H1 (cell line): ENCODE results near the gene CEP89. TPM values are rescaled to one million over a fixed set of nuclear protein-coding genes. Genes with fewer than 3 reads are reported as not detected.
A peak's percentile ranks its signal among the peaks of the same experiment; 100 is the strongest.

Experiments
- CTCF ChIA-PET: fragments of 300-600 bp; sonication (Branson Sonifier 250); formaldehyde crosslinking; loops from one replicate; lab custom pipeline; 2021; ENCODE audit not compliant: partially characterized antibody; lab: Charles Lee
- POLR2A ChIA-PET: fragments of 300-600 bp; sonication (Branson Sonifier 250); formaldehyde crosslinking; loops from one replicate; lab custom pipeline; 2021; ENCODE audit warnings: inconsistent platforms; ENCODE audit not compliant: partially characterized antibody; lab: Charles Lee
- DNase-seq, 2 experiments: peaks; one replicate each; pipeline versions ENCODE4 v3.0.0 to v3.0.0-alpha.2; 2010 to 2022; ENCODE audit warnings: low spot score in 2 of 2, low read depth in 1 of 2, mixed read lengths in 1 of 2
- FAIRE-seq: peaks from 2 replicates; lab custom pipeline; 2011; peaks lifted over from hg19 to GRCh38; lab: Jason Lieb, UNC
- H2AFZ ChIP-seq: 2 replicates; pipeline ENCODE4 v1.8.1; 2012; ENCODE audit warnings: low read length, inconsistent platforms
- H2AK5ac ChIP-seq: 2 replicates; pipeline ENCODE4 v1.6.1; 2013; ENCODE audit warnings: low read depth, low read length
- H2BK120ac ChIP-seq: replicated peaks from 2 replicates; pipeline ENCODE3; 2013; ENCODE audit warnings: low read depth, low read length, inconsistent platforms
- H2BK12ac ChIP-seq: 2 replicates; pipeline ENCODE4 v1.6.1; 2013; ENCODE audit warnings: low read depth, low read length
- H2BK15ac ChIP-seq: 2 replicates; pipeline ENCODE4 v1.6.1; 2013; ENCODE audit warnings: low read length
- H2BK20ac ChIP-seq: 2 replicates; pipeline ENCODE4 v1.6.1; 2013; ENCODE audit warnings: low read length
- H2BK5ac ChIP-seq: 2 replicates; pipeline ENCODE4 v1.6.1; 2013; ENCODE audit warnings: low read depth, low read length
- H3K14ac ChIP-seq: 2 replicates; pipeline ENCODE4 v1.6.1; 2013; ENCODE audit warnings: inconsistent platforms; ENCODE audit not compliant: insufficient read length
- H3K18ac ChIP-seq: 2 replicates; pipeline ENCODE4 v1.6.1; 2013; ENCODE audit warnings: low read length; ENCODE audit errors: extremely low read depth
- H3K23ac ChIP-seq: 2 replicates; pipeline ENCODE4 v1.6.1; 2013; ENCODE audit warnings: inconsistent platforms; ENCODE audit not compliant: insufficient read length
- H3K23me2 ChIP-seq: 2 replicates; pipeline ENCODE4 v1.6.1; 2013; ENCODE audit warnings: low read depth, low read length
- H3K27ac ChIP-seq: 2 replicates; pipeline ENCODE4 v1.6.1; 2011; ENCODE audit warnings: low read depth, low read length, inconsistent platforms
- H3K27me3 ChIP-seq, 4 experiments: replicated peaks in 1 of 4; 1 replicate in 1 of 4; 2 replicates in 3 of 4; pipeline versions ENCODE4 v1.6.1 to v1.8.1; 2011 to 2013; ENCODE audit warnings: low read length in 3 of 4, mild to moderate bottlenecking in 3 of 4, inconsistent platforms in 2 of 4, mixed read lengths in 2 of 4, moderate library complexity in 1 of 4; ENCODE audit not compliant: control insufficient read depth in 3 of 4, insufficient read depth in 3 of 4; ENCODE audit errors: extremely low read depth in 1 of 4
- H3K36me3 ChIP-seq, 4 experiments: 2 replicates each; pipeline versions ENCODE4 v1.6.1 to v1.8.1; 2011 to 2013; ENCODE audit warnings: mild to moderate bottlenecking in 4 of 4, low read length in 3 of 4, moderate library complexity in 2 of 4, control low read depth in 1 of 4, inconsistent platforms in 1 of 4; ENCODE audit not compliant: insufficient read depth in 4 of 4, control insufficient read depth in 2 of 4
- H3K4ac ChIP-seq: replicated peaks from 2 replicates; pipeline ENCODE3; 2013; ENCODE audit warnings: low read length, low read depth, mixed read lengths, inconsistent platforms; ENCODE audit not compliant: insufficient read length
- H3K4me1 ChIP-seq, 4 experiments: replicated peaks in 1 of 4; 1 replicate in 1 of 4; 2 replicates in 3 of 4; pipeline versions ENCODE4 v1.6.1 to v1.8.1; 2011 to 2013; ENCODE audit warnings: low read length in 3 of 4, inconsistent platforms in 2 of 4, mixed read lengths in 1 of 4; ENCODE audit not compliant: insufficient read depth in 4 of 4, control insufficient read depth in 3 of 4
- H3K4me2 ChIP-seq, 2 experiments: 2 replicates each; pipeline versions ENCODE4 v1.6.1 to v1.8.1; 2011 to 2013; ENCODE audit warnings: low read depth in 2 of 2, low read length in 2 of 2, control low read depth in 1 of 2, inconsistent platforms in 1 of 2, mild to moderate bottlenecking in 1 of 2; ENCODE audit not compliant: insufficient read depth in 1 of 2
- H3K4me3 ChIP-seq, 4 experiments: fragments of 200-600, 300-600 bp in 1 of 4; sonication (generic), shearing (Covaris generic), sonication (Bioruptor Twin) in 1 of 4; 2 replicates each; pipeline versions ENCODE4 v1.5.1 to v1.8.1; 2011 to 2016; ENCODE audit warnings: low read length in 4 of 4, low read depth in 3 of 4, control low read depth in 2 of 4, inconsistent platforms in 2 of 4, mild to moderate bottlenecking in 2 of 4, mixed read lengths in 1 of 4, moderate library complexity in 1 of 4; ENCODE audit not compliant: insufficient read depth in 2 of 4; ENCODE audit errors: extremely low read depth in 1 of 4
- H3K56ac ChIP-seq: replicated peaks from 2 replicates; pipeline ENCODE3; 2013; ENCODE audit warnings: low read depth, mild to moderate bottlenecking, mixed read lengths, low read length, inconsistent platforms; ENCODE audit not compliant: insufficient read length
- H3K79me1 ChIP-seq: 2 replicates; pipeline ENCODE4 v1.6.1; 2013; ENCODE audit warnings: low read depth, low read length, control low read depth
- H3K79me2 ChIP-seq, 2 experiments: 2 replicates each; pipeline versions ENCODE4 v1.6.1 to v1.8.1; 2012 to 2013; ENCODE audit warnings: low read length in 2 of 2, mild to moderate bottlenecking in 2 of 2, inconsistent platforms in 1 of 2; ENCODE audit not compliant: insufficient read depth in 2 of 2, control insufficient read depth in 1 of 2
- H3K9ac ChIP-seq, 4 experiments: replicated peaks in 1 of 4; 1 replicate in 1 of 4; 2 replicates in 3 of 4; pipeline versions ENCODE4 v1.6.1 to v1.8.1; 2011 to 2013; ENCODE audit warnings: low read depth in 3 of 4, low read length in 3 of 4, control low read depth in 2 of 4, mild to moderate bottlenecking in 2 of 4, moderate library complexity in 2 of 4, inconsistent platforms in 1 of 4; ENCODE audit errors: extremely low read depth in 1 of 4
- H3K9me3 ChIP-seq, 2 experiments: 2 replicates each; pipeline versions ENCODE4 v1.6.1 to v1.8.1; 2012 to 2013; ENCODE audit warnings: mild to moderate bottlenecking in 2 of 2, moderate library complexity in 2 of 2, control low read depth in 1 of 2, inconsistent platforms in 1 of 2, low read depth in 1 of 2, low read length in 1 of 2, mixed read lengths in 1 of 2; ENCODE audit not compliant: insufficient read depth in 2 of 2
- H4K20me1 ChIP-seq, 2 experiments: replicated peaks in 1 of 2; 2 replicates each; pipeline versions ENCODE3 to v1.8.1; 2011 to 2013; ENCODE audit warnings: inconsistent platforms in 2 of 2, low read length in 2 of 2, mild to moderate bottlenecking in 1 of 2; ENCODE audit not compliant: insufficient read depth in 2 of 2, control insufficient read depth in 1 of 2
- H4K5ac ChIP-seq: 2 replicates; pipeline ENCODE4 v1.6.1; 2013; ENCODE audit warnings: low read length, low read depth, mixed read lengths, inconsistent platforms; ENCODE audit not compliant: insufficient read length
- H4K8ac ChIP-seq: 2 replicates; pipeline ENCODE4 v1.8.0; 2013; ENCODE audit warnings: mild to moderate bottlenecking, moderate library complexity, low read length, inconsistent platforms; ENCODE audit not compliant: insufficient read depth; ENCODE audit errors: extremely low read depth
- H4K91ac ChIP-seq: replicated peaks from 2 replicates; pipeline ENCODE3; 2013; ENCODE audit warnings: low read length, mixed read lengths, inconsistent platforms; ENCODE audit not compliant: insufficient read length
- BCL11A ChIP-seq, 2 experiments: IDR thresholded peaks; one replicate each; pipeline ENCODE4 v1.6.1; 2011; ENCODE audit warnings: low read depth in 2 of 2, low read length in 2 of 2, mild to moderate bottlenecking in 2 of 2
- CBX5 ChIP-seq: fragments of 300-800, 300-1000 bp; sonication (generic); IDR thresholded peaks from 2 replicates; pipeline ENCODE4 v1.7.1; 2016; ENCODE audit warnings: antibody characterized with exemption, low read length, low read depth
- EP300 ChIP-seq, 2 experiments: IDR thresholded peaks; 1 replicate in 1 of 2; 2 replicates in 1 of 2; pipeline ENCODE4 v1.6.1; 2011 to 2012; ENCODE audit warnings: low read depth in 2 of 2, low read length in 2 of 2, mild to moderate bottlenecking in 2 of 2, borderline replicate concordance in 1 of 2, inconsistent platforms in 1 of 2, moderate library complexity in 1 of 2
- JUND ChIP-seq: IDR thresholded peaks from 2 replicates; pipeline ENCODE4 v1.6.1; 2011; ENCODE audit warnings: mild to moderate bottlenecking, improper control_type of control experiment, low read length
- MAX ChIP-seq: IDR thresholded peaks from 2 replicates; pipeline ENCODE4 v1.6.1; 2012; ENCODE audit warnings: inconsistent platforms
- NANOG ChIP-seq: IDR thresholded peaks from 2 replicates; pipeline ENCODE4 v1.6.1; 2011; ENCODE audit warnings: low read length, low read depth, mild to moderate bottlenecking, inconsistent platforms; ENCODE audit not compliant: insufficient read depth, poor library complexity, severe bottlenecking
- SP2 ChIP-seq: IDR thresholded peaks from 2 replicates; pipeline ENCODE4 v1.6.1; 2012; ENCODE audit warnings: mild to moderate bottlenecking, low read length, inconsistent platforms
- SP4 ChIP-seq: IDR thresholded peaks from 2 replicates; pipeline ENCODE4 v1.6.1; 2012; ENCODE audit warnings: low read length, inconsistent platforms
- WGBS, 2 experiments: shearing (Covaris generic) in 1 of 2; methylation state at CpG; one replicate each; pipeline versions ENCODE4 v1.1.6 to v1.1.7; 2013 to 2015; ENCODE audit warnings: low lambda C conversion rate in 2 of 2, mixed read lengths in 2 of 2, inconsistent platforms in 1 of 2, low coverage in 1 of 2, missing lambda C conversion rate in 1 of 2; ENCODE audit not compliant: insufficient replicate concordance in 2 of 2, insufficient coverage in 1 of 2, insufficient read length in 1 of 2; ENCODE audit errors: extremely low coverage in 1 of 2, missing lambda C conversion rate in 1 of 2; 5-methylcytosine and 5-hydroxymethylcytosine counted together
- polyA plus RNA-seq, 7 experiments: library from polyadenylated mRNA; depleted of rRNA in 3 of 7; stranded (reverse) in 5 of 7; unstranded in 2 of 7; fragments of >200 nt in 5 of 7; fragments of 200-250 nt in 2 of 7; gene quantifications; 1 replicate in 5 of 7; 2 replicates in 1 of 7; 4 replicates in 1 of 7; pipeline versions ENCODE4 v1.2.1 to v1.2.3, GENCODE V29; 2011 to 2013; ENCODE audit warnings: missing spikeins in 2 of 7, mixed read lengths in 2 of 7
- total RNA-seq: library from RNA; stranded (reverse); fragmentation: NEBNext Ultra II Directional; extraction: Animal tissue kit (Norgen Biotek cat#: 25700); gene quantifications from 2 replicates; pipeline ENCODE4 v1.2.1, GENCODE V29; 2021

Gene CEP89
- total and polyA plus RNA-seq, 2 of the 8 experiments (the other 6 are each of a cell fraction or from before 2014, with no cell fraction given) = 23.0 to 23.6 TPM

GRCh38 chr19:32971012-32971595 lies 654 bp downstream of the CEP89 start:
- H2AK5ac ChIP-seq = no peak overlapping the region
- H3K79me1 ChIP-seq = peaks cover 4% of the 10 kb centered on the region; the same call in 1 of the 2 replicates
- no peak overlapping the region for H3K14ac ChIP-seq
- no peak overlapping the region for H3K27ac ChIP-seq
- 51% methylated on average over 21 of the region's 21 CpGs; no CpG with 5 or more reads in 1 of the 2 experiments for WGBS, 2 experiments
- H4K20me1 ChIP-seq = peaks cover 0 to 3% of the 10 kb centered on the region in 2 experiments
- DNase-seq = no peak
- H3K79me2 ChIP-seq = peaks cover 4 to 16% of the 10 kb centered on the region in 2 experiments; a peak in 3 of 4 replicates
- no peak for TF ChIP-seq CBX5
- TF ChIP-seq NANOG = no peak
- no peak for TF ChIP-seq JUND
- no peak for TF ChIP-seq SP4
- TF ChIP-seq EP300 (IDR thresholded peaks at IDR 0.05; ENCODE audit: borderline replicate concordance in 1 of 2, low read depth in 2 of 2, low read length in 2 of 2) = no peak
- no peak for TF ChIP-seq BCL11A (IDR thresholded peaks at IDR 0.05; ENCODE audit: low read depth in 2 of 2, low read length in 2 of 2)
- TF ChIP-seq MAX = no peak
- no peak for TF ChIP-seq SP2
- H2BK20ac ChIP-seq = no peak overlapping the region
- peak overlapping the region; percentile 71 to 95 (median 82) for H3K4me3 ChIP-seq
- H3K27me3 ChIP-seq = no peaks in the 10 kb centered on the region
- ChIA-PET POLR2A (no interaction called here), CTCF (interaction anchor here (0.6 to 1.9 kb wide), 3 partner anchors 79 to 204 kb away, joined by 3 to 4 read pairs (median 4); no protein-coding TSS in a partner anchor)
- H3K4me2 ChIP-seq = peak overlapping the region; percentile 87 to 97
- H3K36me3 ChIP-seq = peaks cover 0 to 5% (median 0%) of the 10 kb centered on the region in 4 experiments; a peak in 1 of 8 replicates
- H2AFZ ChIP-seq = no peak overlapping the region
- no peak overlapping the region for H4K91ac ChIP-seq
- no peak for FAIRE-seq
- no peak overlapping the region for H3K23ac ChIP-seq
- no peak overlapping the region for H2BK5ac ChIP-seq
- peaks cover 0 to 4% (median 4%) of the 10 kb centered on the region in 4 experiments; a peak in 5 of 7 replicates for H3K4me1 ChIP-seq
- H2BK120ac ChIP-seq = no peak overlapping the region
- H4K8ac ChIP-seq = peak overlapping the region; percentile 78; the same call in 1 of the 2 replicates
- no peak overlapping the region for H3K4ac ChIP-seq
- H3K18ac ChIP-seq = no peak overlapping the region
- H3K9me3 ChIP-seq = no peaks in the 10 kb centered on the region
- no peak overlapping the region for H3K56ac ChIP-seq
- no peak overlapping the region for H2BK12ac ChIP-seq
- peak overlapping the region; percentile 10 for H4K5ac ChIP-seq
- peak overlapping the region in 3 of 4 experiments; percentile 8 to 74 (median 24); a peak in 5 of 7 replicates for H3K9ac ChIP-seq
- no peak overlapping the region for H2BK15ac ChIP-seq
- peaks cover 7% of the 10 kb centered on the region for H3K23me2 ChIP-seq
